GM21737 (cell line): ENCODE results near the gene KIRREL3.
A peak's percentile ranks its signal among the peaks of the same experiment; 100 is the strongest.

ENCODE experiments used
- ATAC-seq: cut with Tn5 transposase; IDR thresholded peaks from one replicate; pipeline ENCODE4 v1.9.1; 2021; ENCODE audit warnings: mild to moderate bottlenecking, moderate library complexity; ENCODE audit not compliant: unreplicated experiment

Gene KIRREL3

DNA sequence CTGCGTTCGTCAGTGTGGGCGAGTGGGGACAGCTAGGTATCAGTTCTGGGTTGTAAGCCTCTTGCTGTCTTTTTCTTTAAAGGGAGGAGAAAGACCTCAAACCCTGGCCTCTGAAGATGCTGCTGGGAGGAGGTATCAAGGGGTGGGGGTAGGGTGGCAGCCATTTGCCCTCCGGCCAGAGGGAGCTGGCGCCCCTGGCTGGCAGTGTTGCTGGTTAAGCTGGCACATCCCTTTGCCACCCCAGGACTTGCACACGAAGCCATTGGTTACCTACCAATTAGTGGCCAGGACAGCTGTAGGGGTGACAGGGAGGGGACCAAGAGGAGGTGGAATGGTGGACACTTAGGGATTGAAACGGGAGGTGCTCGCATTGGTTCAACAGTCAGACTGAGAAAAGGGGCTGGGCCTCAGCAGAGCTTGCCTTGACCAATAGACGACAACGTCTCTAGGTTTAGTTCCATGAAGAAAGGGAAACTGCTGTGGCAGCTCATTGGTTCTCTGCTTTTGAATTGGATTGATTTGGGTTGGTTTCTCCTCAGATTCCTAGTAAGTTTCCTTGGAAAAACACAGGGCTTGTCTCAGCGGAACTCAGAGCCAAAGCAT, 567.2 kb downstream of the KIRREL3 start:
- no peak for ATAC-seq

GRCh38 chr11:126432525-126432924, 568.0 kb downstream of the KIRREL3 start:
- ATAC-seq: no peak

- no peak for ATAC-seq
Measured at GRCh38 chr11:126432065-126432461, 568.5 kb downstream of the KIRREL3 start.

DNA sequence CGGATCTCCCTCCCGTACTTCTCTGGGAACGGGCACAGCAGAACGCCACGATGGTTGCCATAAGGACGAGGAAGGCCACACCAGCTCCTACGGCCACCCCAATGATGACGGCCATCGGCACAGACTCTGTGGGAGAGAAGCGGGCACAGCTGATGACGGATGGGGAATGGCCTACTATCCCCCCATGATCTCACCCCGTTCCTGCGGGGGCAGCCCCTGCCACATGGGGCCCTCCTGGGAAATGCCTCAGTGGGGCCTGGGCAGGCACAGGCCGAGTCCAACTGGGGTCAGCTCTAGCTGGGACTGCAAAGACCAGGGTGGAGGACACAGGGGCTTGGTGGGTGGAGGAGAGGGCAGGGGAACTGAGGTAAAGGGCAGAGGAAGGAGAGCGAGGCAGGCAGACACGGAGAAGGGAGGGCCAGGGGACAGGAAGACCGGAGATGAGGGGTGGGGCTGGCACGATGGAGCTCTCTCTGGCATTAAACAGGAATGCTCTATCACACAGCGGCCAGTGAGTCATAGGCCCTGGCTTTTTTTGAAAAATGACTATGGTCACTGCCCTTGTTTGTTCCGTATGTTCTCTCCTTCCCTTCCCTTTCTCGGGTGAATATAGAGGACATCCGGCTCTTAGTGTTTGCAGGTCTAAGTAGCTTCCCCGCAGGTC, 569.0 kb downstream of the KIRREL3 start:
- ATAC-seq: no peak

DNA sequence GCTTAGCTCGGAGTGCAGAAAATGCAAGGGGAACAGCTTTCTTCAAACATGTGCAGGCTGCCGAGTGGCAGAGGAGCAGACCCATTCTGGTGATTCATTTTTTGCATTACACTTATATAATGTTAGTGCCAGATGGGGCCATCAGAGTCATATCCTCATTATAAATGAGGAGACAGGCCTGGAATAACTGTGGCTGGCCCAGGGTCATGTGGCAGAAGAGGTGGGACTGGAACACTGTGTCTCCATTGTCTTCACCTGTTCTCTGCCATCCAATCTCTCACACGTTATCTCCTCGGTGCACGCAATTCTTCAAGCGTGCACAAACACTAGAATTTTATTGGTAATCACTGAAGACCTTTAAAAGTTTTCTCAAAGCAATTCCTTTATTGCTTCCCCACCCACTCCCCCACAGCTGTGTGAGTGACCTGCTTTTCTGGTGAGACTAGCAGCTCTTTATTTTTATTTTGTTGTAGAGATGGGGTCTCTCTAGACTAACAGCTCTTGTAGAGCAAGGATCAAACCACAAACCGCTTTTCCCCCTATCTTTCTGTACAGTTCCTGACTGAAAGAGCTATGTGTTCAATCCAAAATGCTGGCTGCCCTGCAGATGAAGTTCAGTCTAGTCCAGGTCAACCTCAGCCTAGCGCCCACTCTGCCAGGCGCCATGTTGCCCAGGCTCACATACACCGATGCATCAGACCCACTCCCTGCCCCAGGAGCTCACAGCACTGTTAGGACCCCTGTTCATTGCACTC, 569.8 kb downstream of the KIRREL3 start:
- no peak for ATAC-seq

- peak; percentile 58 for ATAC-seq
Measured at GRCh38 chr11:126426820-126427749, 573.5 kb downstream of the KIRREL3 start.

- no peak for ATAC-seq
Measured at GRCh38 chr11:126426106-126426505, 574.5 kb downstream of the KIRREL3 start.

GRCh38 chr11:126424471-126425039, 576.0 kb downstream of the KIRREL3 start:
- ATAC-seq: no peak

- ATAC-seq: no peak
Measured at GRCh38 chr11:126423743-126424142, 576.8 kb downstream of the KIRREL3 start.

DNA sequence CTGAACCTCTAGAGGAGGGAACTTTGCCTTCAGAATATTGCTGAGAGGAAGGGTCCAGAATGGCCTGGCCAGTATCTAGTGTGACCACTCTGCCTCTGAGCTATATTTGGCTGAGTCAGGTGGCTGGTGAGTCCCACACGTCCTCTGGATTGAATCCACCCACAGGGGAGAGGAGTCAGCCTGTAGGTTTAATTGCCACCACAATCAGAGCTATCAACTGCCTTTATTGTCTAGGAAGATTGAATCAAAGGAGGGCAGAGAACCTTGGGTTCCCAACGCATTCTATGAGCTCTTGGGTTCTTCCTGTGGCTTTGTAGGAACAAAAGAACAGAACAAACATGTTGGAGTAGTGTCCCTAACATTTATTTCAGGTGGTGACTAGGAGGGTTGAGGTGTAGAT, 577.4 kb downstream of the KIRREL3 start:
- no peak for ATAC-seq

- no peak for ATAC-seq
Measured at GRCh38 chr11:126422446-126422845, 578.1 kb downstream of the KIRREL3 start.

GRCh38 chr11:126421271-126421671, 579.3 kb downstream of the KIRREL3 start:
- no peak for ATAC-seq

DNA sequence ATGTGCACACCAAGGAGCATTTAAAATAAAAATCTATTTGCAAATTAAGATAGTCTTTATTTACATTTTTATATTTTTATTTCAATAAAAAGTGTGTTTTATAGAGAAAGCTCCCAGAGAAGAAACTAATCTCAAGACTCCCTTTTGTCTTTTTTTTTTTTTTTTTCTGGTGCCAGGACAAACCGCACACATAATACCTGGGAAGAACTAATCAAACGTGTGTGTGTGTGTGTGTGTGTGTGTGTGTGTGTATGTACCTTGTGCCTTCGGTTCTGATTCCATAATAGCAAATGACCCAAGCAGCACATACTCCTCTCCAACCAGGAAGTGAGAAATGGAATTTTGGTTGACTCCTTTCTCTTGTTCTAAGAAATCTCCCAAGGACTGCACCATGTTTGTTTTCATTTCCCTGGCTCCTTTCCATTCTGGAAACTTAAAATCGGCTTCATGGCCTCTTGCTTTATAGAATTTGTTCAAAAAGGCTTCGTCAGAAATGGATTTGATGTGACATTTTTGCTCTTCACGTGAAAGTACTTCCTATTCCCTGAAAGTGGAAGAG, 579.8 kb downstream of the KIRREL3 start:
- no peak for ATAC-seq

DNA sequence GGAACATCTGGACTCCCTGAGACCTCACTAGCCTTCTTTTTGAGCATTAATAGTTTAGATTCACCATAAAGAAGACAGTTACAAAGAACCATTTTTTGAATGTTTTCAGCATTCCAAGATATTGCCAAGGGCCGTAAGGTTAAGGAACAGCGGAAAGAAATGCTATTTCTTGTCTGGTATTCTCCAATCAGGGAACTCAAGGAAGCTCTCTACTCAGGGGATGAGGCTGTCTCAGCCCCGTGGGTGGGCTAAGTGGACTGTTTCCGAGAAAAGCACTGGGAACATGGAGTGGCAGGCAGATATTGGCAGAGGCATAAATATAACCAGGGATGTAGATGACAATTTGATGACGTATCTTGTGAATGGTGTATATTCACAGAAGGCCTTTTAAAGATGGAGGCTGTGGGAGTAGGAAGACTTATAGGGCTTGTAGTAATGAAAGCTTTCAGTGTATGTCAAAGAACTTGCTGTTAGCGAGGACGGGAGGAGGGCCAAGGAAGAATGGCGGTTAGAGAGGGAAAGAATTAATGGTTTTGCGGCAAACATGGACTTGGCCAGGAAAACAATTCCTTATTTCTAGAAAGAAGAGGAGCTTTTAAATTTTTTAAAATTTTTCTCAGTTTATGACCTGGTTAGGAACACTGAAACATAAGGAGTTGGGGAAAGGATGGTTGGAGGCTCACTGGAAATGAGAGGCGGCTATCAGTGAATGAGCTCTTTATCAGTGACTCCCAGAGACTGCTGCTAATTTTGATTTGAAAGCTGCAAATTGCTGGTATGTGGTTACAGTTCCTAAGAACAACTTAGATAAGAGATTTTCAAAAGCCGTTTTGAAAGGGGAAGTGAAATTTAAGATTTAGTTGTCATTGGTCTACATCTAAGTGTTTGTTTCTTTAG, 580.5 kb downstream of the KIRREL3 start:
- ATAC-seq: peak; percentile 71

GRCh38 chr11:126418887-126419286, 581.7 kb downstream of the KIRREL3 start:
- no peak for ATAC-seq

DNA sequence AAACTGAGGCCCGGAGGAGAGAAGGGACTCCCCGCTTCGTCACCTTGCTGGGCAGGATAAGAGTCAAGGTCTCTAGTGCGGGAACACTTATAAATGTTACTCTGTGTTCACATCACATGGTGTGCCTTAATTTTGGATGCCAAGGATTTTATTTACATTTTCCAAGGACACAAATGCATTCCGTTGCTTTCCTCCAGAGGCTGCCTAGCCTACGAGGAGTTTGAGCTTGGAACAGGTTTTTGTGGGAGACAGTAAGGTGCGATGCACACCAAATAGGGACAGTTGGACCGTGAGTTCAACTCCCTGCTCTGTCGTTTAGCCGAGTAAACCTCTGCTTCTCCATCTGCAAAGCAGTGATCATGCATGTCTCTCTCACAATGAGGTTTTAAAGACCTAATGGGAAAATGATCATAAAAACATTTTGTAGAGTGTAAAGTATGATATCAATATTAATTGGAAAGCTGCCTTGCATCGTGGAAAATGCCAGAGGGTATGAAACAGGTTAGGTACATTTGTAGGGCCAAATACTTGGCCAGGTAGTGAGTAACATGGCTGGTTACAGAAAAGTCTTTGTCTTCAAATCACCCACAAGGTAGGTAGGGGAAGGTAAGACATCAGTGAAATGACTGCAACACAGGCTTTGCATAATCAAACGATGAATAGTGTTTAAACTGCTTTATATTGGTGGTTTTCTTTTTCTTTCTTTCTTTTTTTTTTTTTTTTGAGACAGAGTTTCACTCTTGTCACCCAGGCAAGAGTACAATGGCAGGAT, 583.3 kb downstream of the KIRREL3 start:
- no peak for ATAC-seq

DNA sequence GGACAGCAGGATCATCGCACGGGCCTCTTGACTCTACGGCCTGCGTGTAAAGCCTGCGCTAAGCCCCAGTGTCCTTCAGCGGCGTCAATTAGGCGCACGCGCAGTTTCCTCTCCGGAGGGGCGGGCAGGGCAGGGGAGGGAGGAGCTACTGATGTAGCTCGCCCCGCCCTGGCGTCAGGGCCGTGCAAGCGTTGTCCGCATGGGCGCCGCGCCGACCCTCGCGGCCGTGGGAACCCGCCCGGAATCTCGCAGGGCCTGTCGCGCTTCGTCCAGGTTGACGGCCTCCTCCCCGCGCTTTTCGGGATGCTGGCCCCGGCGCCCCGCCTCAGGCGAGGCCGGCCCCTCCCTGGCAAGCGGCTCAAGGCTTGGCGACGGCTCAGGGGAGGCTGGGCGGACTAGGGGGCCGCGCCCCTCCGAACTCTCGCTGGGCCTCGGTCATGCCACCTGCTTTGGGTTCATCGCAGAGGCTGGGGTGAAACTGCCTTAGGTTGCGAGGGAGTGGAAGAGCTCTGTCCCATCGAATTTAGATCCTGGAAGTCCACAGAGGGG, 584.0 kb downstream of the KIRREL3 start:
- peak; percentile 82 for ATAC-seq

DNA sequence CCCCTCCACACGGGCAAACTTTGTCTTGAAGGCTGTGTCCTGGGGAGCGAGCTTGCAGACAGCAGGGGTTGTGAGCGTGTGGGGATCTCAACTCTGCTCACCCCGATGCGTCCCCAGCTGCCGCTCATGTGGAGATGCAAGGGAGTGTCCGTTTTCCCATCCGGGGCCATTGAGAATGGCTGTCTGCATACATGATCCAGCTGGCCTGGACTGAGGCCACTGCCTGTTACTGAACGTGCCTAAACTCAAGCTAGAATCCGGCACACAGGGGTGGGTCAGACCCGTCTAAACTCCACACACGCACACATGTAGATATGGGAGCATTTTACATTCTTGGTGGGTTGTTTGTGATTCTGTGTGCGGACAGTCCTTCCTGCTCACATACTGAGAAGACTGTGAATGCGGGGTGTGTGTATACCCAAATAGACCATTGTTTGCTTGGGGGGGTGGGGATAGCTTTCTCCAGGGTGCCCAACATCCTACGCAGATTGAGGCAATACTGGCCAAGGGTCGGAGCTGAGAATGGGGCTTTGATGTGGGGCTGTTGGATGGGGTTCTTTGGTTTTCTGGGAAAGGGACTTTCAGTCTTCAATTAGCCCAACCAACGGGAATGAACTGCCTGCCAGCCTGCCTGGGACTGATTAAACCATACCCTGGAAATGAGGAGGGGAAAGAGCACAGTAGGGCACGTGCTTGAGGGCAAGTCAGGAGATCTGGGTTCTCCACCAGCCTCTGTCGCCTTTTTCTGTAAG, 584.7 kb downstream of the KIRREL3 start:
- no peak for ATAC-seq
